Cardiac fibroblast (primary cell): ENCODE data around the gene PRKAG3.

Experiments
- DNase-seq, 2 donors: peaks; one replicate each; pipeline versions ENCODE4 v3.0.0 to v3.0.0-alpha.2; 2010; ENCODE audit warnings: low read depth in 2 of 2
- H3K4me3 ChIP-seq, 2 donors: replicated peaks in 1 of 2; 1 replicate in 1 of 2; 2 replicates in 1 of 2; pipeline ENCODE4 v1.5.1; 2011; ENCODE audit warnings: low read depth in 2 of 2, low read length in 2 of 2, mild to moderate bottlenecking in 2 of 2, moderate library complexity in 1 of 2
- CTCF ChIP-seq: IDR thresholded peaks from one replicate; pipeline ENCODE4 v1.5.1; 2011; ENCODE audit warnings: low read depth, mild to moderate bottlenecking, low read length, inconsistent platforms

PRKAG3 gene

GRCh38 chr2:218831378-218831990 lies at the start of gene PRKAG3:
TSS of gene PRKAG3 (minus strand) at chr2:218831803.
- no peak within 1 kb of the TSS for H3K4me3 ChIP-seq
- TF ChIP-seq CTCF, result no peak
- DNase-seq, result no peak

GRCh38 chr2:218880859-218881594 lies 49.4 kb upstream of the PRKAG3 start:
- no peak for TF ChIP-seq CTCF
- no peak overlapping the region for H3K4me3 ChIP-seq
- DNase-seq, result no peak

- DNase-seq, result no peak
- TF ChIP-seq CTCF, result no peak
- no peak within 1 kb of the TSS for H3K4me3 ChIP-seq
Measured at GRCh38 chr2:218880102-218880858, 48.7 kb upstream of the PRKAG3 start, which contains the start of gene WNT10A. TSS of gene WNT10A (plus strand) at chr2:218880852. CDS start at chr2:218880996, 144 bp downstream.

- no peak for TF ChIP-seq CTCF
- no peak overlapping the region for H3K4me3 ChIP-seq
Measured at GRCh38 chr2:218879776-218880101, 48.1 kb upstream of the PRKAG3 start.

GRCh38 chr2:218878926-218879761 lies 47.5 kb upstream of the PRKAG3 start:
- H3K4me3 ChIP-seq, result no peak overlapping the region
- no peak for DNase-seq
- TF ChIP-seq CTCF, result no peak

More at GRCh38 chr2:218879776-218880101, 48.1 kb upstream of the PRKAG3 start:
- no peak for DNase-seq

- no peak for DNase-seq
- no peak for TF ChIP-seq CTCF
- no peak overlapping the region for H3K4me3 ChIP-seq
Measured at GRCh38 chr2:218878486-218878885, 46.9 kb upstream of the PRKAG3 start.
